OCI-LY1 (cell line): Measurements from ENCODE around the gene HCAR3.

ENCODE experiments used
- CTCF ChIP-seq: fragments of 200-600 bp; sonication (generic), shearing (Covaris generic); IDR thresholded peaks from 2 replicates; pipeline ENCODE4 v1.5.1; 2017; ENCODE audit warnings: mild to moderate bottlenecking, antibody characterized with exemption, low read length, moderate library complexity, mixed read lengths
- EZH2 ChIP-seq: fragments of 200-600 bp; sonication (generic), shearing (Covaris generic); IDR thresholded peaks from 2 replicates; pipeline ENCODE4 v1.8.0; 2017; ENCODE audit warnings: borderline replicate concordance, mixed run types, mild to moderate bottlenecking, antibody characterized with exemption, low read length, moderate library complexity, mixed read lengths

GRCh38 chr12:122669397-122670070, 47.1 kb downstream of the HCAR3 start:
- TF ChIP-seq CTCF (no peak), EZH2 (no peak)
